H9 (cell line): ENCODE results near the gene MBTPS2. TPM values are rescaled to one million over a fixed set of nuclear protein-coding genes. Genes with fewer than 3 reads are reported as not detected.

Experiments
- DNase-seq: peaks from one replicate; pipeline ENCODE4 v3.0.0-alpha.2; 2017
- H2AFZ ChIP-seq: one replicate; pipeline ENCODE4 v1.6.1; 2013; ENCODE audit warnings: mild to moderate bottlenecking, low read length, control low read depth, moderate library complexity
- H2AK5ac ChIP-seq: 2 replicates; pipeline ENCODE4 v1.6.1; 2013; ENCODE audit warnings: low read length, control low read depth, mixed read lengths; ENCODE audit not compliant: insufficient read length
- H2BK120ac ChIP-seq: one replicate; pipeline ENCODE4 v1.6.1; 2013; ENCODE audit warnings: low read depth, mild to moderate bottlenecking, low read length, control low read depth, inconsistent platforms; ENCODE audit not compliant: poor library complexity, severe bottlenecking
- H2BK12ac ChIP-seq: 2 replicates; pipeline ENCODE4 v1.6.1; 2013; ENCODE audit warnings: low read length, control low read depth, mixed read lengths, low read depth; ENCODE audit not compliant: insufficient read length
- H2BK15ac ChIP-seq: 2 replicates; pipeline ENCODE4 v1.6.1; 2013; ENCODE audit warnings: low read depth, low read length, control low read depth
- H2BK20ac ChIP-seq: one replicate; pipeline ENCODE4 v1.6.1; 2013; ENCODE audit warnings: low read depth, mild to moderate bottlenecking, low read length, control low read depth, inconsistent platforms; ENCODE audit not compliant: poor library complexity, severe bottlenecking
- H2BK5ac ChIP-seq: 2 replicates; pipeline ENCODE4 v1.6.1; 2013; ENCODE audit warnings: low read length, control low read depth, mixed read lengths; ENCODE audit not compliant: insufficient read length
- H3K14ac ChIP-seq: 2 replicates; pipeline ENCODE4 v1.6.1; 2013; ENCODE audit warnings: low read length, control low read depth; ENCODE audit not compliant: insufficient read depth
- H3K18ac ChIP-seq: 2 replicates; pipeline ENCODE4 v1.6.1; 2013; ENCODE audit warnings: low read depth, mild to moderate bottlenecking, mixed read lengths, low read length, control low read depth; ENCODE audit not compliant: insufficient read length
- H3K23ac ChIP-seq: 2 replicates; pipeline ENCODE4 v1.6.1; 2013; ENCODE audit warnings: low read length, control low read depth, mixed read lengths, low read depth; ENCODE audit not compliant: insufficient read length
- H3K23me2 ChIP-seq: 2 replicates; pipeline ENCODE4 v1.6.1; 2013; ENCODE audit warnings: low read depth, mild to moderate bottlenecking, mixed read lengths, low read length, control low read depth; ENCODE audit not compliant: insufficient read length, poor library complexity, severe bottlenecking
- H3K27ac ChIP-seq: 2 replicates; pipeline ENCODE4 v1.5.1; 2013; ENCODE audit warnings: low read length, control low read depth, mixed read lengths, low read depth; ENCODE audit not compliant: insufficient read length
- H3K27me3 ChIP-seq: 2 replicates; pipeline ENCODE4 v1.6.1; 2013; ENCODE audit warnings: low read length, control low read depth, inconsistent platforms; ENCODE audit not compliant: insufficient read depth
- H3K4ac ChIP-seq: 2 replicates; pipeline ENCODE4 v1.6.1; 2013; ENCODE audit warnings: low read depth, mild to moderate bottlenecking, control low read depth, inconsistent platforms, low read length, moderate library complexity
- H3K4me1 ChIP-seq: 2 replicates; pipeline ENCODE4 v1.6.1; 2013; ENCODE audit warnings: low read length, control low read depth, inconsistent platforms; ENCODE audit not compliant: insufficient read depth
- H3K4me2 ChIP-seq: 2 replicates; pipeline ENCODE4 v1.6.1; 2013; ENCODE audit warnings: low read length, control low read depth, mixed read lengths; ENCODE audit not compliant: insufficient read length, insufficient read depth
- H3K56ac ChIP-seq: 2 replicates; pipeline ENCODE4 v1.6.1; 2013; ENCODE audit warnings: low read depth, mild to moderate bottlenecking, mixed read lengths, low read length, control low read depth; ENCODE audit not compliant: insufficient read length
- H3K79me1 ChIP-seq: 2 replicates; pipeline ENCODE4 v1.6.1; 2013; ENCODE audit warnings: low read depth, mild to moderate bottlenecking, moderate library complexity, low read length, control low read depth, inconsistent platforms; ENCODE audit not compliant: insufficient read depth, poor library complexity, severe bottlenecking
- H3K79me2 ChIP-seq: 2 replicates; pipeline ENCODE4 v1.6.1; 2013; ENCODE audit warnings: low read length, control low read depth, inconsistent platforms; ENCODE audit not compliant: insufficient read depth
- H3K9ac ChIP-seq: 2 replicates; pipeline ENCODE4 v1.6.1; 2013; ENCODE audit warnings: low read length, control low read depth, mixed read lengths; ENCODE audit not compliant: insufficient read length; ENCODE audit errors: extremely low read depth
- H3K9me3 ChIP-seq: one replicate; pipeline ENCODE4 v1.6.1; 2013; ENCODE audit warnings: low read depth, low read length, inconsistent platforms; ENCODE audit not compliant: control insufficient read depth
- H3T11ph ChIP-seq: one replicate; pipeline ENCODE4 v1.6.1; 2013; ENCODE audit warnings: mild to moderate bottlenecking, low read length, control low read depth, inconsistent platforms
- H4K20me1 ChIP-seq: one replicate; pipeline ENCODE4 v1.6.1; 2013; ENCODE audit not compliant: control insufficient read depth, insufficient read length, insufficient read depth
- H4K5ac ChIP-seq: 2 replicates; pipeline ENCODE4 v1.6.1; 2013; ENCODE audit warnings: low read depth, mild to moderate bottlenecking, mixed read lengths, low read length, control low read depth; ENCODE audit not compliant: insufficient read length
- H4K8ac ChIP-seq: replicated peaks from 2 replicates; pipeline ENCODE4 v1.6.1; 2013; ENCODE audit warnings: low read length, control low read depth, mixed read lengths, low read depth; ENCODE audit not compliant: insufficient read length
- H4K91ac ChIP-seq: 2 replicates; pipeline ENCODE4 v1.6.1; 2013; ENCODE audit warnings: low read depth, mild to moderate bottlenecking, moderate library complexity, mixed read lengths, low read length, control low read depth; ENCODE audit not compliant: insufficient read length
- H3K27ac Mint-ChIP-seq, 3 experiments: 2 replicates in 2 of 3; 3 replicates in 1 of 3; pipeline ENCODE4 v1.8.0; 2020 to 2021; ENCODE audit warnings: mixed read lengths in 3 of 3, mild to moderate bottlenecking in 1 of 3, moderate library complexity in 1 of 3
- H3K27me3 Mint-ChIP-seq: 2 replicates; pipeline ENCODE4 v1.8.0; 2021; ENCODE audit warnings: low read depth, mild to moderate bottlenecking, moderate library complexity, mixed read lengths
- H3K36me3 Mint-ChIP-seq, 3 experiments: 2 replicates in 2 of 3; 3 replicates in 1 of 3; pipeline ENCODE4 v1.8.0; 2020 to 2021; ENCODE audit warnings: low read depth in 3 of 3, mixed read lengths in 3 of 3; ENCODE audit not compliant: insufficient read depth in 1 of 3
- H3K4me1 Mint-ChIP-seq, 2 experiments: 2 replicates each; pipeline ENCODE4 v1.8.0; 2020; ENCODE audit warnings: mixed read lengths in 2 of 2
- H3K4me3 Mint-ChIP-seq, 2 experiments: 2 replicates in 1 of 2; 3 replicates in 1 of 2; pipeline ENCODE4 v1.8.0; 2020 to 2021; ENCODE audit warnings: mild to moderate bottlenecking in 2 of 2, mixed read lengths in 2 of 2, moderate library complexity in 1 of 2
- H3K9me3 Mint-ChIP-seq, 2 experiments: 2 replicates in 1 of 2; 3 replicates in 1 of 2; pipeline ENCODE4 v1.8.0; 2020; ENCODE audit warnings: mild to moderate bottlenecking in 2 of 2, mixed read lengths in 2 of 2, moderate library complexity in 1 of 2
- CTCF ChIP-seq: fragments of 200-600 bp; sonication (generic); conservative IDR thresholded peaks from 3 replicates; pipeline ENCODE4 v1.8.0; 2021; ENCODE audit warnings: antibody characterized with exemption, mild to moderate bottlenecking
- WGBS: extraction: QIAGEN DNeasy Blood & Tissue Kit; methylation state at CpG from one replicate; pipeline ENCODE4 v1.1.7; 2013; ENCODE audit warnings: missing lambda C conversion rate, low lambda C conversion rate, mixed read lengths; ENCODE audit not compliant: insufficient read length; ENCODE audit errors: extremely low coverage; 5-methylcytosine and 5-hydroxymethylcytosine counted together
- total RNA-seq: library from RNA; stranded (reverse); gene quantifications from 2 replicates; pipeline ENCODE4 v1.2.1, GENCODE V29; 2021

MBTPS2 gene
- total RNA-seq, 1 experiment from 2014 or later = 6.8 TPM

GRCh38 chrX:21799767-21800166 is 39.6 kb upstream of the MBTPS2 start:
- H3K23me2 ChIP-seq = no peaks in the 10 kb centered on the region

More at GRCh38 chrX:21799767-21800166, 39.6 kb upstream of the MBTPS2 start:
- no peak overlapping the region for H4K8ac ChIP-seq
- H3K4me2 ChIP-seq = no peak overlapping the region
- no peak overlapping the region for H2AK5ac ChIP-seq
- H3K18ac ChIP-seq = no peak overlapping the region
- H2BK12ac ChIP-seq = no peak overlapping the region
- no peak overlapping the region for H3K56ac ChIP-seq
- no peaks in the 10 kb centered on the region for H4K20me1 ChIP-seq
- H3K23ac ChIP-seq = no peak overlapping the region
- no peaks in the 10 kb centered on the region for H3K4me1 ChIP-seq
- H3K79me2 ChIP-seq = no peaks in the 10 kb centered on the region
- no peak for TF ChIP-seq CTCF
- no peak overlapping the region for H3K27ac ChIP-seq
- no peak overlapping the region for H3K4ac ChIP-seq
- H2BK20ac ChIP-seq = no peak overlapping the region
- no peak overlapping the region for H4K5ac ChIP-seq
- H3T11ph ChIP-seq = no peak overlapping the region
- no peak overlapping the region for H2AFZ ChIP-seq
- H2BK5ac ChIP-seq = no peak overlapping the region
- H3K4me1 Mint-ChIP-seq = peaks cover 7 to 10% of the 10 kb centered on the region in 2 experiments; a peak in 1 of 4 replicates
- 0 out of 7 replicates have a peak overlapping the region, but pooled peaks of 1 of the 3 experiments have one; percentile 40 for H3K27ac Mint-ChIP-seq
- no peaks in the 10 kb centered on the region for H3K79me1 ChIP-seq
- no peak overlapping the region for H3K9ac ChIP-seq
- no peak overlapping the region for H2BK15ac ChIP-seq
- no peaks in the 10 kb centered on the region for H3K36me3 Mint-ChIP-seq
- no peaks in the 10 kb centered on the region for H3K9me3 ChIP-seq
- no peaks in the 10 kb centered on the region for H3K27me3 ChIP-seq
- peaks cover 3 to 29% of the 10 kb centered on the region in 2 experiments; a peak in 4 of 5 replicates for H3K9me3 Mint-ChIP-seq
- DNase-seq = no peak
- H3K4me3 Mint-ChIP-seq = no peak overlapping the region
- no peak overlapping the region for H2BK120ac ChIP-seq
- no peaks in the 10 kb centered on the region for H3K27me3 Mint-ChIP-seq
- WGBS = no CpG with 5 or more reads among the region's 6 CpGs
- no peak overlapping the region for H3K14ac ChIP-seq
- H4K91ac ChIP-seq = no peak overlapping the region
